Tibial artery (tissue), 4 donors: ENCODE measurements around the gene FSD1.

Experiments
- DNase-seq, 2 donors: peaks; one replicate each; pipeline ENCODE4 v3.0.0-alpha.2; 2019
- H3K27ac ChIP-seq, 2 donors: fragments of 200-600 bp; sonication (generic) in 1 of 2; 1 replicate in 1 of 2; 2 replicates in 1 of 2; pipeline ENCODE4 v1.5.1; 2018 to 2019; ENCODE audit warnings: mild to moderate bottlenecking in 1 of 2
- H3K27me3 ChIP-seq, 2 donors: fragments of 200-600 bp; sonication (generic) in 1 of 2; one replicate each; pipeline versions ENCODE4 v1.5.1 to v1.6.0; 2016 to 2019
- H3K36me3 ChIP-seq, 3 donors: fragments of 200-600 bp; sonication (generic) in 2 of 3; one replicate each; pipeline ENCODE4 v1.5.1; 2016 to 2019; ENCODE audit warnings: mild to moderate bottlenecking in 2 of 3
- H3K4me1 ChIP-seq, 4 donors: fragments of 200-600 bp; sonication (generic) in 2 of 4; 1 replicate in 3 of 4; 2 replicates in 1 of 4; pipeline ENCODE4 v1.5.1; 2016 to 2019
- H3K4me3 ChIP-seq, 2 donors: fragments of 200-600 bp; sonication (generic) in 1 of 2; 1 replicate in 1 of 2; 2 replicates in 1 of 2; pipeline ENCODE4 v1.5.1; 2018 to 2019; ENCODE audit warnings: mild to moderate bottlenecking in 2 of 2
- H3K9me3 ChIP-seq, 3 donors: fragments of 200-600 bp; sonication (generic) in 1 of 3; one replicate each; pipeline ENCODE4 v1.5.1; 2016 to 2019
- CTCF ChIP-seq, 2 experiments: fragments of 200-600 bp in 1 of 2; fragments of 450-650 bp in 1 of 2; IDR thresholded peaks; one replicate each; pipeline ENCODE4 v1.5.1; 2017 to 2019; ENCODE audit warnings: antibody characterized with exemption in 2 of 2, mild to moderate bottlenecking in 1 of 2, moderate library complexity in 1 of 2
- intact Hi-C: fragments of 100-400 bp; cut with DNase I; formaldehyde crosslinking; loops from one replicate; pipeline ENCODE4 v1.15.0; 2023; ENCODE audit warnings: low total_unique reads

The FSD1 gene

GRCh38 chr19:4337906-4338440 is 33.6 kb downstream of the FSD1 start:
- intact Hi-C loops, result no loop called here
- no peak for TF ChIP-seq CTCF (IDR thresholded peaks at IDR 0.05)
- H3K27me3 ChIP-seq, result peaks cover 0 to 4% of the 10 kb centered on the region in 2 donors
- DNase-seq, result no peak
- no peak overlapping the region for H3K27ac ChIP-seq
- peaks cover 0 to 14% (median 7%) of the 10 kb centered on the region in 4 donors for H3K4me1 ChIP-seq
- H3K9me3 ChIP-seq, result no peaks in the 10 kb centered on the region
- H3K36me3 ChIP-seq, result no peaks in the 10 kb centered on the region
- peak overlapping the region; percentile 29 to 48 for H3K4me3 ChIP-seq

- Histone ChIP-seq H3K4me3 (peak within 1 kb of the TSS; percentile 29 to 48), H3K36me3 (no peaks in the 10 kb centered on the region), H3K27me3 (peaks cover 0 to 4% of the 10 kb centered on the region in 2 donors), H3K4me1 (peaks cover 0 to 15% (median 7%) of the 10 kb centered on the region in 4 donors), H3K27ac (no peak within 1 kb of the TSS), H3K9me3 (no peaks in the 10 kb centered on the region)
- no peak for DNase-seq
- TF ChIP-seq CTCF (IDR thresholded peaks at IDR 0.05), result no peak
- intact Hi-C loops, result no loop called here
These were observed 34.3 kb downstream of the FSD1 start, which contains the start of gene STAP2 for GRCh38 chr19:4338441-4339355. Gene STAP2, minus strand, starts transcription at chr19:4338827. Its CDS starts 74 bp downstream, at chr19:4338753.

- Histone ChIP-seq H3K36me3 (peaks cover 0 to 12% (median 0%) of the 10 kb centered on the region in 3 donors), H3K27ac (peak overlapping the region; percentile 90 to 91), H3K27me3 (peaks cover 0 to 4% of the 10 kb centered on the region in 2 donors), H3K4me3 (peak overlapping the region; percentile 70 to 74), H3K4me1 (peaks cover 0 to 23% (median 14%) of the 10 kb centered on the region in 4 donors), H3K9me3 (no peaks in the 10 kb centered on the region)
- intact Hi-C loops, result loop anchor here (5.0 kb wide), 1 partner anchor 60 kb away; the partner anchor contains the start of genes CHAF1A and SH3GL1
- no peak for TF ChIP-seq CTCF (IDR thresholded peaks at IDR 0.05)
- peak in 1 of 2 donors; percentile 45 for DNase-seq
These were observed 37.9 kb downstream of the FSD1 start for GRCh38 chr19:4342314-4342614.

GRCh38 chr19:4342615-4343369 is 38.4 kb downstream of the FSD1 start:
- H3K27ac ChIP-seq, result peak overlapping the region; percentile 90 to 91
- H3K27me3 ChIP-seq, result peaks cover 0 to 4% of the 10 kb centered on the region in 2 donors
- H3K9me3 ChIP-seq, result no peaks in the 10 kb centered on the region
- peak in 1 of 2 experiments; percentile 62 for TF ChIP-seq CTCF (IDR thresholded peaks at IDR 0.05)
- H3K4me3 ChIP-seq, result peak overlapping the region; percentile 70 to 74
- H3K36me3 ChIP-seq, result peaks cover 0 to 12% (median 0%) of the 10 kb centered on the region in 3 donors
- peak; percentile 98 to 99 for DNase-seq
- intact Hi-C loops, result loop anchor here (5.0 kb wide), 1 partner anchor 60 kb away; the partner anchor contains the start of genes CHAF1A and SH3GL1
- peaks cover 0 to 22% (median 14%) of the 10 kb centered on the region in 4 donors for H3K4me1 ChIP-seq
